Kidney epithelial cell (primary cell): ENCODE results near the gene ARHGEF11. TPM values are rescaled to one million over a fixed set of nuclear protein-coding genes. Genes with fewer than 3 reads are reported as not detected.

Experiments
- DNase-seq: peaks from one replicate; pipeline ENCODE4 v3.0.0-alpha.2; 2010; ENCODE audit warnings: low read depth
- H3K27me3 ChIP-seq: 2 replicates; pipeline ENCODE4 v1.6.0; 2011; ENCODE audit warnings: low read length; ENCODE audit not compliant: control insufficient read depth, insufficient read depth
- H3K36me3 ChIP-seq: 2 replicates; pipeline ENCODE4 v1.5.1; 2011; ENCODE audit warnings: low read length; ENCODE audit not compliant: control insufficient read depth, insufficient read depth
- H3K4me3 ChIP-seq: 2 replicates; pipeline ENCODE4 v1.5.1; 2011; ENCODE audit warnings: low read depth, mild to moderate bottlenecking, control low read depth, low read length
- total RNA-seq: library from RNA; depleted of rRNA; stranded (reverse); fragments of >200 nt; gene quantifications from 2 replicates; pipeline ENCODE4 v1.2.3, GENCODE V29; 2015
- TF ChIP-seq, protein P1 (sequence below): IDR thresholded peaks from 2 replicates; pipeline ENCODE4 v1.5.1; 2011; ENCODE audit warnings: mild to moderate bottlenecking, moderate library complexity, low read length, control low read depth, inconsistent platforms; ENCODE audit not compliant: insufficient read depth, poor library complexity, severe bottlenecking

Gene ARHGEF11
- total RNA-seq, 1 donor from 2014 or later, result 29.2 TPM

DNA sequence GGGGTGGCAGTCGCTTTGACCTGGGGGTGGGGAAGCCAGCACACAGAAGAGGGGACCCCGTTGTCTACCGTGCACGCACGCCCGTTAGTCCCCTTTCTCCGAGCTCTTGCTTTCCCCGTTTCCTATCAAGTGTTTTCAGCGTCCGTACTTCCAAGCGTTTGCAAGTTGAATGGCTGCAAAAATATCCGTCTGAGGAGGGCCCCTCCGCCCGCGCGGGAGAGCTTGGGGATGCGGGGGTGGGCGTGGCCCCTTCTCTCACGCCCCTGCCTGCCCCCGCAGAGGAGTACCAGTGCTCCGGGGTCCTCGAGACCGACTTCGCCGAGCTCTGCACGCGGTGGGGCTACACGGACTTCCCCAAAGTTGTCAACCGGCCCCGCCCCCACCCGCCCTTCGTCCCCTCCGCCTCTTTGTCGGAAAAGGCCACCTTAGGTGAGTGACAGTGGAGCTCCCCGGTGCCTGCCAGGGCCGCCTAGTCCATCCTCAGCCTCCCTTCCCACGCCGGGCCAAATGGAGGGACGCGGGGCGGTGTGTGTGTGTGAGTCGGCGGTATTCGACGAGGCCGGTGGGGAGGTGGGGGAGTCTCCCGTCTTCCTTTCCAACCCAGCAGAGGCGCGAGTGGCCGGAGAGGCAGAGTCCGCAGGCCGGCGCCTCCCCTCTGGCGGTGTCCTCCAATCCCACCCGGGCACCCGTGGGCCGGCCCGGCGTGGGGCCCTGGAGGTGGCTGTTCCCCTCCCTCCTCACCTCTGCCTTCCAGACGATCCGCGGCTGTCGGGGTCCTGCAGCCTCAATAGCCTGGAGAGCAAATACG lies 121.7 kb downstream of the ARHGEF11 start:
- TF ChIP-seq, protein P1, sequence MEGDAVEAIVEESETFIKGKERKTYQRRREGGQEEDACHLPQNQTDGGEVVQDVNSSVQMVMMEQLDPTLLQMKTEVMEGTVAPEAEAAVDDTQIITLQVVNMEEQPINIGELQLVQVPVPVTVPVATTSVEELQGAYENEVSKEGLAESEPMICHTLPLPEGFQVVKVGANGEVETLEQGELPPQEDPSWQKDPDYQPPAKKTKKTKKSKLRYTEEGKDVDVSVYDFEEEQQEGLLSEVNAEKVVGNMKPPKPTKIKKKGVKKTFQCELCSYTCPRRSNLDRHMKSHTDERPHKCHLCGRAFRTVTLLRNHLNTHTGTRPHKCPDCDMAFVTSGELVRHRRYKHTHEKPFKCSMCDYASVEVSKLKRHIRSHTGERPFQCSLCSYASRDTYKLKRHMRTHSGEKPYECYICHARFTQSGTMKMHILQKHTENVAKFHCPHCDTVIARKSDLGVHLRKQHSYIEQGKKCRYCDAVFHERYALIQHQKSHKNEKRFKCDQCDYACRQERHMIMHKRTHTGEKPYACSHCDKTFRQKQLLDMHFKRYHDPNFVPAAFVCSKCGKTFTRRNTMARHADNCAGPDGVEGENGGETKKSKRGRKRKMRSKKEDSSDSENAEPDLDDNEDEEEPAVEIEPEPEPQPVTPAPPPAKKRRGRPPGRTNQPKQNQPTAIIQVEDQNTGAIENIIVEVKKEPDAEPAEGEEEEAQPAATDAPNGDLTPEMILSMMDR, result no peak
- Histone ChIP-seq H3K27me3 (peaks cover 64% of the 10 kb centered on the region), H3K36me3 (no peaks in the 10 kb centered on the region), H3K4me3 (no peak overlapping the region)
- DNase-seq, result no peak

DNA sequence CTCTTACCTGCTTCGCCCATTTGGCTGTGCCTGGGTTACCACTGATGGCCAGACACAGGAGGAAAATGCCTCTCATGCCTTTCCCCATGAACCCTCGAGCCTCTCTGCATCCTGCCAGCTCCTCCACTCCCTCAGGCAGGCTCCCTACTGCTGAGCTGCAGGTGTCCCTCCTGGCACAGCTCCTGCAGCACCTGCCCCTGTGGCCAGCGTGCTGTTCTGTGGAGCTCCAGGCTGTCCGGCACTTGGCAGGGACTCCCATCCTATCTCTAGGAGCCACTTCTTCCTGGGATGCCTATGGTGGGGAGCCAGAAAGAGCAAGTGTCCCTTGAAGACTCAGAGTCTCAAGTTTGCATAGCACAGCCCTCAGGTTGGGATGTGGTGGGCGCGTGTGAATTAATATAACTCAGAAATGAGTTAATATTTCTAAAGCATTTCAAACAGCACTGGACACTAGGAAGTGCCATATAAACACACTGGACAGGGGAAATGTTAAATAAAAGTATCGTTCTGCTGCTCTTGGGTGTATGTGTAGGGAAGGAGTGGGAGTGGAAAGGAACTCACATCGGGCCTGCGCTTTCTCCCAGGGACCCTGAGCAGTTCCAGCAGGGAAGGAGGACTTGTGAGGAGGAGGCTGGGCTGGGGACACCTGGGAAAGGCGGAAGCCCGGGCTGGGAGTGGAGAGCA lies 122.4 kb downstream of the ARHGEF11 start:
- TF ChIP-seq, protein P1, result no peak
- no peak for DNase-seq
- H3K4me3 ChIP-seq, result no peak overlapping the region
- no peaks in the 10 kb centered on the region for H3K36me3 ChIP-seq
- peaks cover 64% of the 10 kb centered on the region for H3K27me3 ChIP-seq

GRCh38 chr1:156921053-156921529 lies 124.5 kb downstream of the ARHGEF11 start:
- H3K27me3 ChIP-seq, result peaks cover 52% of the 10 kb centered on the region
- H3K4me3 ChIP-seq, result no peak overlapping the region
- no peak for DNase-seq
- no peaks in the 10 kb centered on the region for H3K36me3 ChIP-seq
- TF ChIP-seq, protein P1, result no peak

GRCh38 chr1:156920233-156921052 lies 125.1 kb downstream of the ARHGEF11 start, which contains the start of gene LRRC71:
Gene LRRC71 (plus strand): TSS chr1:156920632. CDS start chr1:156920804, 172 bp downstream.
- TF ChIP-seq, protein P1, result peak; percentile 74
- H3K27me3 ChIP-seq, result peaks cover 50% of the 10 kb centered on the region
- peak within 1 kb of the TSS; percentile 21 for H3K4me3 ChIP-seq
- DNase-seq, result no peak
- H3K36me3 ChIP-seq, result no peaks in the 10 kb centered on the region

DNA sequence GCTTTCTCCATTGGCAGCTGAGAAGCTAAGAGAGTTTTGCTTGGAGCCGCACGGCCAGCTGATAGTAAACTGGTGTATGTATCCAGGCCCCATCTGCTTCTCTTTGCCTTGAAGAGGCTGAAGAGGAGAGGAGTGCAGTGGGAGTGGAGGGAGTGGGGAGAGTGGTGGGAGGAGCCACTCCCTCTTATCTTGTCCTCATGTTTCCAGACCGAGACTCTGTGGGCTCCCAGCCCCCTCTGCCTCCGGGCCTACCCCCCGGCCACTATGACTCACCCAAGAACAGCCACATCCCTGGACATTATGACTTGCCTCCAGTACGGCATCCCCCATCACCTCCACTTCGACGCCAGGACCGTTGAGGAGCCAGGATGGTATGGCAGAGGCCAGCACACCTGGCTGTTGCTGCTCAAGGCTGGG lies 131.1 kb downstream of the ARHGEF11 start:
- H3K36me3 ChIP-seq, result peaks cover 2% of the 10 kb centered on the region
- TF ChIP-seq, protein P1, result no peak
- H3K27me3 ChIP-seq, result no peaks in the 10 kb centered on the region
- no peak overlapping the region for H3K4me3 ChIP-seq
- DNase-seq, result no peak
